ENCODE results near the gene C19orf47. TPM values are rescaled to one million over a fixed set of nuclear protein-coding genes. Genes with fewer than 3 reads are reported as not detected.
"Not testable (repeated sequence)": the region's sequence is repeated elsewhere in the genome, so short reads cannot be mapped to it uniquely, and the experiment has no call there.

Gene C19orf47
- total RNA-seq, 4 donors from 2014 or later: 14.8 to 34.9 (median 16.3) TPM

GRCh38 chr19:40371802-40372122, 23.6 kb upstream of the C19orf47 start:
- no peaks in the 10 kb centered on the region for H3K27me3 ChIP-seq
- DNase-seq (ENCODE audit: low spot score in 2 of 2): no peak
- no peaks in the 10 kb centered on the region for H3K4me1 ChIP-seq
- H3K4me3 ChIP-seq: no peak overlapping the region
- TF ChIP-seq CTCF (IDR thresholded peaks at IDR 0.05) (no peak), POLR2A (IDR thresholded peaks at IDR 0.05) (no peak), EP300 (IDR thresholded peaks at IDR 0.05) (no peak), POLR2AphosphoS5 (IDR thresholded peaks at IDR 0.05) (no peak)
- H3K9me3 ChIP-seq: no peaks in the 10 kb centered on the region
- H3K27ac ChIP-seq: no peak overlapping the region
- WGBS: 94% methylated on average over 5 of the region's 5 CpGs
- H3K36me3 ChIP-seq: peaks cover 85% of the 10 kb centered on the region

- no peak for TF ChIP-seq POLR2AphosphoS5 (IDR thresholded peaks at IDR 0.05)
- TF ChIP-seq CTCF (IDR thresholded peaks at IDR 0.05): no peak
- TF ChIP-seq EP300 (IDR thresholded peaks at IDR 0.05): no peak
- no peak for TF ChIP-seq POLR2A (IDR thresholded peaks at IDR 0.05)
- no peak for DNase-seq (ENCODE audit: low spot score in 2 of 2)
- H3K36me3 ChIP-seq: peaks cover 83% of the 10 kb centered on the region
- 90% methylated on average over 5 of the region's 7 CpGs for WGBS
- H3K27ac ChIP-seq: no peak overlapping the region
- no peaks in the 10 kb centered on the region for H3K27me3 ChIP-seq
- no peaks in the 10 kb centered on the region for H3K9me3 ChIP-seq
- H3K4me1 ChIP-seq: peaks cover 2% of the 10 kb centered on the region
- no peak overlapping the region for H3K4me3 ChIP-seq
Observed at GRCh38 chr19:40370997-40371801, 23.0 kb upstream of the C19orf47 start.

GRCh38 chr19:40370253-40370652, 22.1 kb upstream of the C19orf47 start:
- not testable (repeated sequence) for H3K27ac ChIP-seq; H3K27me3 ChIP-seq; DNase-seq (ENCODE audit: low spot score in 2 of 2); H3K4me3 ChIP-seq; H3K9me3 ChIP-seq
- Histone ChIP-seq H3K36me3 (peaks cover 73% of the 10 kb centered on the region), H3K4me1 (peaks cover 12% of the 10 kb centered on the region)
- WGBS: 88% methylated on average over 3 of the region's 3 CpGs

GRCh38 chr19:40369797-40370196, 21.6 kb upstream of the C19orf47 start:
- Histone ChIP-seq H3K4me1 (peaks cover 16% of the 10 kb centered on the region), H3K9me3 (no peaks in the 10 kb centered on the region), H3K36me3 (peaks cover 69% of the 10 kb centered on the region), H3K27me3 (no peaks in the 10 kb centered on the region), H3K27ac (no peak overlapping the region), H3K4me3 (no peak overlapping the region)
- no peak for DNase-seq (ENCODE audit: low spot score in 2 of 2)
- WGBS: 81% methylated on average over 3 of the region's 12 CpGs
- no peak for TF ChIP-seq EP300 (IDR thresholded peaks at IDR 0.05)
- TF ChIP-seq POLR2A (IDR thresholded peaks at IDR 0.05): no peak
- no peak for TF ChIP-seq CTCF (IDR thresholded peaks at IDR 0.05)
- no peak for TF ChIP-seq POLR2AphosphoS5 (IDR thresholded peaks at IDR 0.05)

- TF ChIP-seq POLR2A (IDR thresholded peaks at IDR 0.05) (no peak), POLR2AphosphoS5 (IDR thresholded peaks at IDR 0.05) (no peak), CTCF (IDR thresholded peaks at IDR 0.05) (no peak), EP300 (IDR thresholded peaks at IDR 0.05) (no peak)
- H3K36me3 ChIP-seq: peaks cover 52% of the 10 kb centered on the region
- H3K27me3 ChIP-seq: no peaks in the 10 kb centered on the region
- H3K27ac ChIP-seq: no peak overlapping the region
- H3K4me1 ChIP-seq: peaks cover 17% of the 10 kb centered on the region
- H3K4me3 ChIP-seq: no peak overlapping the region
- no peak for DNase-seq (ENCODE audit: low spot score in 2 of 2)
- 89% methylated on average over 5 of the region's 16 CpGs for WGBS
- H3K9me3 ChIP-seq: no peaks in the 10 kb centered on the region
Observed at GRCh38 chr19:40367577-40368434, 19.6 kb upstream of the C19orf47 start.

Data from suprapubic skin (tissue), 4 donors.